Erythroblast (primary cell): ENCODE measurements around the gene KRT40.

ENCODE experiments used
- DNase-seq, 2 experiments: peaks; one replicate each; lab custom pipeline; 2025; lab: John Stamatoyannopoulos, UW
- GATA1 ChIP-seq: IDR thresholded peaks from 2 replicates; pipeline ENCODE4 v1.6.1; 2011; ENCODE audit warnings: low read depth, mild to moderate bottlenecking, control low read depth, low read length, moderate library complexity
- POLR2A ChIP-seq: IDR thresholded peaks from 2 replicates; pipeline ENCODE4 v1.6.1; 2011; ENCODE audit warnings: mild to moderate bottlenecking, low read length

The KRT40 gene

DNA sequence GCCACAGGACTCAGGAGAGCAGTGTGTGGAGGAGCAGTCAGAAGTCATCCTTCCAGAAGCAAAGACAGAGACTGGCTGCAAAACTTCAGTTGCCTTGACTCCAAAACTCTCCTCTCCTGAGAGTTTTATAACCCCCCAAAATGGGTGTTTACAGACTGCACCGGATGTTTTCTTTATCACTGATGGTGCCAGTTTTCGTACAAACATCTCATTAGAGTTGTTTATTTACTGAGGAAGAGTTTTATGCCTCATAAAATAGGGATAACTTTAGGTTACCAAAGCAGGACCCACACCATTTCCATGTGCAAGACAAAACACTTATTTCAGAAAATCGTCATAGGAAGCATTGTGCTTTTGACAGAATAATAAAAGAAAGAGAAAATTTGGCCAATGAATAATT, at the start of gene KRT40:
KRT40 (minus strand) TSS at position 101 of the 400 bp plus-strand sequence; CDS start at position 48, 53 bp downstream.
- no peak for DNase-seq
- TF ChIP-seq GATA1 (no peak), POLR2A (no peak)

DNA sequence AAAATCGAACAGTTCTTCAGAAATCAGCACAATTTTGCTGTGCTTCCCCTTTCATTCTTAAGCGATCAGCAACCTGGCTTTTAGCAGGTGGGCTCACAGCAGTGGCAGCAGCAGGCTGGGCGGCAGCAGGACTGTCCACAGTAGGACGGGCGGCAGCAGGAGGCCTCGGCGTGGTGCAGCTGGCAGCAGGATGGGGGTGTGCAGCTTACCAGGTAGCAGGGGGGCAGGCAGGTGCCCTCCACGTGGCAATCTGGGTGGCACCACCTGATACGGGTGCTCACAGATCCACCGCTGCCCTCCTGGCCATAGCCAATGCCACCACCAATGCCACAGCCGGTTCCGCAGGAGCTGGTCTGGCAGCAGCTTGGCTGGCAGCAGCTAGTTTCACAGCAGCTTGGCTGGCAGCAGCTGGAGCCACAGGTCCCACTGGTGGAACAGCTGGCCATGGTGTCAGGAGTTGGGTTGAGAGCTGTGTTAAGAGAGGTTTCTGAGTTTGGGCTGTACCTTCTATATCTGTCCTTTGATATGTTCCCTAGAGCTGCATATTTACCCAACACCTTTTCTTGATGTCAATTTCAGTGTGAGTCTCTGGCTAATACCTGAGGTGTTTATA, 45.6 kb upstream of the KRT40 start, which contains the start of gene KRTAP1-4:
KRTAP1-4 (minus strand) TSS at position 563 of the 613 bp plus-strand sequence; CDS start at position 446, 117 bp downstream.
- TF ChIP-seq POLR2A (no peak), GATA1 (no peak)

DNA sequence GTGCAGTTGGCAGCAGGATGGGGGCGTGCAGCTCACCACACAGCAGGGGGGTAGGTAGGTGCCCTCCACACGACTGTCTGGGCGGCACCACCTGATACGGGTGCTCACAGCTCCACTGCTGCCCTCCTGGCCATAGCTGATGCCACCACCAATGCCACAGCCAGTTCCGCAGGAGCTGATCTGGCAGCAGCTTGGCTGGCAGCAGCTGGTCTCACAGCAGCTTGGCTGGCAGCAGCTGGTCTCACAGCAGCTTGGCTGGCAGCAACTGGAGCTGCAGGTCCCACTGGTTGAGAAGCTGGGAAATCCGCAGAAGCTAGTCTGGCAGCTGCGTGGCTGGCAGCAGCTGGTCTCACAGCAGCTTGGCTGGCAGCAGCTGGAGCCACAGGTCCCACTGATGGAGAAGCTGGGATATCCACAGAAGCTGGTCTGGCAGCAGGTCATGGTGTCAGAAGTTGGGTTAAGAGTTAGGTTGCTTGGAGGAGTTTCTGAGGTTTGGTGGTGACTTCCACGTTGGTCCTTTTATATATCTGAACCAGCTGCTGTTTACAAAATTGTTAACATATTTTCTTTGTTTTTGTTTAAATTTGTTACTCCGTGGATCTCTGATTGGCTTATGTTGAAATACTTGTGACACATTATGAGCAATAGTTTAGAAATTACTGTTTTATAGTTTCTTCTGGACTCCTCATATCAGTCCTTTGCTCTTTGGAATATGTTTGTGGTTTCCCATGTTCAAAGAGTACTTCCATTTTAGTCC, 42.8 kb upstream of the KRT40 start, which contains the start of gene KRTAP1-5:
KRTAP1-5 (minus strand) TSS at position 494 of the 757 bp plus-strand sequence; CDS start at position 441, 53 bp downstream.
- TF ChIP-seq POLR2A (no peak), GATA1 (no peak)
- no peak for DNase-seq

More for the DNA sequence above, 45.6 kb upstream of the KRT40 start, which contains the start of gene KRTAP1-4:
- DNase-seq, result no peak

DNA sequence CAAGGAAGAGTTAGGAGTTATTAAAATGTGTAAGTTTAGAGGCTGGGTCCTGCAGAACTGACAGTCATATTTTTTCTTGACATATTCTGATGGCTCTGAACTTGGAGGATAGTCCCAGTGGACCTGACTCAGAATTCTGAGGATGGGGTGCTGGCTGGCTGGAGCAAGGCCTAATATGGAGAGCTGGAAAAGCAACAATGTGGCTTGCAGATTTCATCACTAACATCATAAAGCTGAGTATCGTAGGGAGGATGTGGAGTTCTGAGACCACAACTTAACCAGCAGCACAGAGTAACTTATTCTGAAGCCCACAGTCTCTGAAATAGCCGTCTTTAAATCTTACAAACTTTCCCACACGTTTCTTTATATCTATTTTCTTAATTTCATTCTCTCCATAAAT, 40.6 kb upstream of the KRT40 start:
- TF ChIP-seq POLR2A (no peak), GATA1 (no peak)
- no peak for DNase-seq

DNA sequence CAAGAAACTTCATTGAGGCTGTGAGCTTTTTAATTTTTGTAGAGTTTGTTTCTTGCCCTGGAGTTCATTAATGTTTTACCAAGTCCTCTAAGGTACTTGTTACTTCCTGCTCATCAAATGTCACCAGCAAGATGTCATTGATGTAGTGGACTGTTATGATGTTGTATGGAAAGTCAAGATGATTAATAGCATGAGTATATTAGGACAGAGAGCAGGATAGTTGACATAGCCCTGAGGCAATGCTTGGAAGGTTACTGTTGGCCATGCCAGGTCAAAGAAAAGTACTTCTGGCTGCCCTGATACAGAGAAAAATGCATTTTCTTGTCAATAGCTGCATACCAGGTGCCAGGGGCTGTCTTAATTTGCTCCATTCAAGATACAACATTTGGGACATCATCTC, 36.2 kb upstream of the KRT40 start:
- no peak for TF ChIP-seq GATA1
- no peak for TF ChIP-seq POLR2A
- DNase-seq, result no peak

DNA sequence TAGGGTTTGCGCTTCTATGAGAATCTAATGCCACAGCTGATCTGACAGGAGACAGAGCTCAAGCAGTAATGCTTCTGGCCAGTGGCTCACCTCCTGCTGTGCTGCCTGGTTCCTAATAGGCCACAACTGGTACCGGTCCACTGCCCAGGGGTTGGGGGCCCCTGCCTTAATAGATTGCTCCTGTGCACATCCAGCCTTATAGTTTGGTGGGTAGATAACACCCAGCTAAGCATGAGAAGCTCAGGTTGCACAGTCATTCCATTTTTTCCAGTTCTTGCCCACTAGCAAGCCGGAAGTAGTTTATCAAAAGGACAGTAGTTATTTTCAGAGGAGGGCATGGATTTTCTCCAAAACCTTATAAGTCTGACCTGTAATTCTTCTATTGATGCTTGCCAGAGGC, 35.3 kb upstream of the KRT40 start:
- no peak for DNase-seq
- TF ChIP-seq POLR2A (no peak), GATA1 (no peak)

DNA sequence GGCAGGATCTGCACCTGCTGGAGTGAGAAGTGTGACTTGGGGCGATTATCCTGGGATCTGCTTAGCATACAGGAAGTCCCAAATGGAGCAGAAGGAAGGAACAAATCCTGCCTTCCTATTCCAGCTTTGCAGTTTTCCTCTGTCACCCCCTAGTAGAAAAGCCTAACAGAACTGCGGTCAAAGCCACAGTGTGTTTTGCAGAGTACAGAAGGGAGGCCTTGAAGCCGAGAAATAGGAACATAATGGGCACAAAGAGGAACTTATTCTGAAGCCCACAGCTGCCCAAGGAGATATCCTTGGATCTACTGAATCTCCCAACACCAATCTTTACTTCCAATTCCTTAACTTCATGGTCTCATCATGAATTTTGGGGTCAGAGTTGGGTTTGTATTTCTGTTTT, 34.4 kb upstream of the KRT40 start:
- DNase-seq, result no peak
- TF ChIP-seq GATA1 (no peak), POLR2A (no peak)

DNA sequence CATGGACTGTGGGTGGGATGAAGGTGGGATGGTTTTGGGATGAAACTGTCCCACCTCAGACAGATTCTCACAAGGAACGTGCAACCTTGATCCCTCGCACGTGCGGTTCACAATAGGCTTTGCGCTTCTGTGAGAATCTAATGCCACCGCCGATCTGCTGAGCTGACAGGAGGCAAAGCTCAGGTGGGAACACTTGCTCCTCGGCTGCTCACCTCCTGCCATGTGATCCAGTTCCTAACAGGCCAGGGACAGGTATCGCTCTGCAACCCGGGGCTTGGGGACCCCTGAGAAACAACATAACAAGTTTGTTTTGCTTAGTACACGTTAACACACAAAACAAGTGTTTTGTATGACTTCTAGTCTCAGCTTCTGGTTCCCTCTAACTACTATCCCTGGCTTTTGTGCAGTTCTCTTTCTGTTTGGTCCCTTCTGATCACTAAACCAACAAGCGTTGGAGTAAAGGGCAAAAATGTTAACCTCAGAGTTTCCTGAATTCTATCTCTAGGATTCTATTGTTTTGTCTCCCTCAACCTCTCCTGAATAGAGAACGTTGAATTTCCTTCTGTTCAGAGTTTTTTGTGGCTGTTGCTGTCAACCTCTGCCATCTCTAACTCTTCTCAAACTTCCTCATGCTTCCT, 32.6 kb upstream of the KRT40 start:
- DNase-seq, result no peak
- TF ChIP-seq GATA1 (no peak), POLR2A (no peak)

DNA sequence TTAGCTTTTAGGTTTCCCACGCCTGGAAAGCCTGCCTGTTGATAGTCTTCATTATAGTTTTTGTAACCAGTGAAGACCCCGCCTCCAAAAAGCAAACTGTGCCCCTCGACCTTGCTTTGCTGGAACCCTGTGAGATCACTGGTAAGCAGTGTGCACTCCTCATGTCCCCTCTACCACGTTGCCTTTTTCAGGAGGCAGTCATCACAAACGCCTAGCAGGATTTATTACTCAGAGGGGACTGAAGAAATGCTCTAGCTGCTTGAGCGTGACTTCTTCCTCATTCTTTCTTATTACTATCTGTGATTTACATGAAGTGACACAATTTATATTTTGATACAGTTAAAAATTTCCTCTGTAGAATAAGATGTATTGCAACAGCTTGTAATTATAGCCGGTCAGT, 31.3 kb upstream of the KRT40 start:
- DNase-seq, result no peak

DNA sequence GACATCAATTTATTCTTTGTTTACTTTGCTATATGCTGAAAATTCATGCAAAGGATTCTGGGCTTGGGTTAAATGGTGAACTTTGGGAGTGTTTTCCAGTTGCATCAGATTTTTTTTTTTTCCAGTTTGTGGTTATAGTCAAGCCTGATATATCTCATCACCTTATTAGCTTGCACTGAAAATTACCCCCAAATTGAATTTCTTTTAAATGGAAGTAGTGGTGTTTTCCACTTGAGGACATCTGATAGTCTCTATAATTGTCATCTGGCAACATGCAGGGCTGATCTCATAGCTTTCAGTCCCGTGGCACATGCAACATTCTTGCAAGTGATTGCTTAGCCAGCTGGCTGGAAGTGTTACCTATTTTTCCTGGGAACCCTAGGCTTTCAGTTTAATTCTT, 29.5 kb upstream of the KRT40 start:
- TF ChIP-seq POLR2A (no peak), GATA1 (no peak)
- no peak for DNase-seq

More for the DNA sequence above, 31.3 kb upstream of the KRT40 start:
- no peak for TF ChIP-seq GATA1
- TF ChIP-seq POLR2A, result no peak

DNA sequence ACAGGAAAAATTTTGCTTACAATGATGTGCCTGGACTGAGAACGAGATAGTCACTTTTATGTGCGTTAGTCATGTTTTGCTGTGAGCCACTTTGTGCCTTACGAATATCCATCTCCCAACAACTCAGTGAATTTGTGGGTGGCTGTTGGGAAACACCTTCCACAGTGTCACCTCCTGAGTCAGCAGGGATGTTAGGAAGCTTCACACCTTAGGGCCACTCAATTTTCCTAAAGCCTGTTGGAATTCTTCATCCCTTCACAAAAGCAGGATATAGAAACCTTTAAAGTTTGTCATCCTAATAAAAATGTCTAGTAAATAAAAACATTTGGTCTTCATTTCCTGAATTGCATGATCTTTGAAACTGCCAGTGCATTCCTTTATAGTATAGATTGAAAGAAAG, 29.1 kb upstream of the KRT40 start:
- TF ChIP-seq POLR2A (no peak), GATA1 (no peak)
- no peak for DNase-seq

DNA sequence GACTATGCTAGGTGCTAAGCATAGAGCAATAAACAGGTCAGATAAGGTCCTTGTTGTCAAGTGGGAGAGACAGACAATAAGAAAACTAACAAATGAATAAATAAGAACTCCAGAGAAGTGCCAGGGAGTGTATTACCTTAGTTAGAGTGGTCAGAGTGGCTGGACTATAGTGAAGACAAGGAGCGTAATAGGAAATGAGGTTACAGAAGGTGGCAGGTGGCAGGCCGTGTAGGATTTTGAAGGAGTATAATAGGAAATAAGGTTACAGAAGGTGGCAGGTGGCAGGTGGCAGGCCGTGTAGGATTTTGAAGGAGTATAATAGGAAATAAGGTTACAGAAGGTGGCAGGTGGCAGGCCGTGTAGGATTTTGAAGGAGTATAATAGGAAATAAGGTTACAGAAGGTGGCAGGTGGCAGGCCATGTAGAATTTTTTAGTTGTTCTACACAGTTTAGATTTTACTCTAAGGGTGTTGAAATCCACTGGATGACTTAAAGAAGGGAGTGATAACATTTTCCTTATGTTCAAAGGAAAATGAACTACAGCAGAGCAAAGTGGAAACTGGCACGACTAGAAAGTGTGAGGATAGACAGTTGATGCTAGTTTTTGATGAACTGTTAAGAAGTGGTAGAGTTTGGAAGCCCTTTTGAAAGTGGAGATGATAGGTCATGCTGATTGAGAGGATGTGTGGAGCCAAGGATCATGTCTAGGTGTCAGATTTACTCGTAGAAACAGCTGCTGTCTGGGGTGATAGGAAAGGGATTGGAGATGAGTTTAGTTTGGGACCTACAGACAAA, 28.4 kb upstream of the KRT40 start:
- TF ChIP-seq POLR2A (no peak), GATA1 (no peak)
- DNase-seq, result no peak

DNA sequence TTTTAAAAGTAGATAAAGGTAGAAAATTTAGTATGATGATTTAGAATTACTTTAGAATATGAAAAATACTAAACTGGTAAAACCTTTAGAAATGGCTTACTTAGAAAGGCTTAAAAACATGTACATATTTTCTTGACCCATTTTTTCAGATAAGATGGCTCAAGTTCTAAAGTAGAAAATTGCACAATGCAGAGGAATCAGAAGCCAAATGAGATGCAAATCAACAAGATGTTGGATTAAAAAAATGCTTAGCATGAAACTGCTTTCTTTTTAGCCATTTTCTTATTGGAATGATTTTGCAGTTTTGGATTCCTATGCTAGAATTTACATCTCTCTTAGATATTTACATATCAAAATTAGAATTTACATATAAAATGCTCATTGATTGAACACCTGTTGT, 26.3 kb upstream of the KRT40 start:
- no peak for DNase-seq

DNA sequence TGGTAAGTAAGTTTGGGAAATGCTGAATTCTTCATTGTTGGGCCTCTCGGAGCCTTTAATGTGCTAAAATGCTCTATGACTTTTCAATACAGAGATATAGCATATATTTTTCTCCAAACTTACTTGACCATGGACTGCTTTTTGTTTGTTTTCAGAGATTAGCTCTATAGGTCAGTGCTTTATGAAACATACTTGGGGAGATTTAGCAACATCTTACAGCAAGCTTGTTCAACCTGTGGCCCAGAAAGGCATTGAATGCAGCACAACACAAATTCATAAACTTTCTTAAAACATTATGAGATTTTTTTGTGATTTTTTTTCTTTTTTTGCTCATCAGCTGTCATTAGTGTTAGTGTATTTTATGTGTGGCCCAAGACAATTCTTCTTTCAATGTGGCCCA, 25.8 kb upstream of the KRT40 start:
- no peak for DNase-seq
- TF ChIP-seq POLR2A (no peak), GATA1 (no peak)

More for the DNA sequence above, 26.3 kb upstream of the KRT40 start:
- no peak for TF ChIP-seq POLR2A
- TF ChIP-seq GATA1, result no peak

DNA sequence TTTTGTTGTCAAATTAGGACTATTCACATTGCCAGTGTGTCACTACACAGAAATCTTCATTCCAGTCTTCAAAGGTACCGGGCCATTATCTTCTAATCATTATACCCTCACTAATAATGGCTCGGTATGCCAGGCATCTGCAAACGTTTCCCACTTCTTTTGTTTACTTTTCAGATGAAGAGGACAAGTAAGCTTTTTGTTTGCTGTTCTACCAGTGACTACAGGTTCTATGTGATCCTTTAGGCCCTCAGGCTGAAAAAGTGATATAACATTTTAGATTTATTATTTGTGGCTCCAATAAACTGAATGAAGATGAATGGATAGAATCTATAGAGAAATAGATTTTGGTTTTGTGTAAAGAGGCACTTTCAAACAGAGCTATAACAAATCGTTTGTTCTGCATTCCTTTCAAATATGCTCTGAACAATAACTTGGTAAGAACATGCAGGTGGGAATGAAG, 25.2 kb upstream of the KRT40 start:
- DNase-seq, result no peak
- TF ChIP-seq GATA1, result no peak
- TF ChIP-seq POLR2A, result no peak
